CD4-positive, CD25-positive, alpha-beta regulatory T cell (primary cell): ENCODE measurements around the gene DHRS11. TPM values are rescaled to one million over a fixed set of nuclear protein-coding genes. Genes with fewer than 3 reads are reported as not detected.

ENCODE experiments used
- ATAC-seq, 2 donors: fragments of 150-1000 bp; cut with Tn5 transposase; one replicate each; pipeline ENCODE4 v1.10.0; 2021; ENCODE audit warnings: low read depth in 2 of 2, moderate number of reproducible peaks in 2 of 2, moderate library complexity in 1 of 2
- DNase-seq, 3 donors: peaks; one replicate each; pipeline versions ENCODE4 v3.0.0 to v3.0.0-alpha.2; 2012 to 2022; ENCODE audit warnings: mixed read lengths in 1 of 3
- H3K27ac ChIP-seq: one replicate; pipeline ENCODE4 v1.7.0; 2013; ENCODE audit warnings: mild to moderate bottlenecking, low read length; ENCODE audit not compliant: insufficient read depth, poor library complexity, severe bottlenecking
- H3K27me3 ChIP-seq: one replicate; pipeline ENCODE4 v1.7.0; 2013; ENCODE audit warnings: low read length; ENCODE audit not compliant: control insufficient read depth, insufficient read depth
- H3K36me3 ChIP-seq: one replicate; pipeline ENCODE4 v1.7.0; 2013; ENCODE audit warnings: mild to moderate bottlenecking, low read length, moderate library complexity; ENCODE audit not compliant: control insufficient read depth, insufficient read depth
- H3K4me1 ChIP-seq: 2 replicates; pipeline ENCODE4 v1.7.0; 2013; ENCODE audit warnings: mild to moderate bottlenecking, low read length; ENCODE audit not compliant: insufficient read depth, control insufficient read depth, poor library complexity, severe bottlenecking
- H3K4me3 ChIP-seq: one replicate; pipeline ENCODE4 v1.7.0; 2013; ENCODE audit warnings: low read depth, mild to moderate bottlenecking, low read length, moderate library complexity
- H3K9me3 ChIP-seq, 2 experiments: 1 replicate in 1 of 2; 2 replicates in 1 of 2; pipeline ENCODE4 v1.7.0; 2013; ENCODE audit warnings: low read length in 2 of 2, mild to moderate bottlenecking in 1 of 2, moderate library complexity in 1 of 2; ENCODE audit not compliant: control insufficient read depth in 2 of 2
- H3K27ac Mint-ChIP-seq, 3 donors: one replicate each; pipeline ENCODE4 v1.8.0; 2020 to 2022; ENCODE audit warnings: mild to moderate bottlenecking in 3 of 3, mixed read lengths in 3 of 3, moderate library complexity in 2 of 3
- H3K27me3 Mint-ChIP-seq: one replicate; pipeline ENCODE4 v1.8.0; 2022; ENCODE audit warnings: mild to moderate bottlenecking, mixed read lengths
- H3K36me3 Mint-ChIP-seq: one replicate; pipeline ENCODE4 v1.8.0; 2020; ENCODE audit warnings: mixed read lengths
- H3K4me1 Mint-ChIP-seq, 4 donors: one replicate each; pipeline ENCODE4 v1.8.0; 2020 to 2022; ENCODE audit warnings: mixed read lengths in 4 of 4, mild to moderate bottlenecking in 1 of 4
- H3K4me3 Mint-ChIP-seq, 4 donors: one replicate each; pipeline ENCODE4 v1.8.0; 2020 to 2022; ENCODE audit warnings: mild to moderate bottlenecking in 4 of 4, mixed read lengths in 4 of 4, moderate library complexity in 3 of 4
- H3K9me3 Mint-ChIP-seq, 7 donors: one replicate each; pipeline ENCODE4 v1.8.0; 2020 to 2022; ENCODE audit warnings: mixed read lengths in 7 of 7, mild to moderate bottlenecking in 3 of 7, moderate library complexity in 2 of 7
- polyA plus RNA-seq, 4 donors: library from polyadenylated mRNA; unstranded; fragments of 300-500 nt; fragmentation: Illumina TruSeq; gene quantifications; one replicate each; pipeline ENCODE4 v1.2.3, GENCODE V29; 2021
- total RNA-seq: library from RNA; stranded (reverse); gene quantifications from one replicate; pipeline ENCODE4 v1.2.3, GENCODE V29; 2022

Gene DHRS11
- total and polyA plus RNA-seq, 5 donors from 2014 or later, result 3.3 to 5.5 (median 4.7) TPM

DNA sequence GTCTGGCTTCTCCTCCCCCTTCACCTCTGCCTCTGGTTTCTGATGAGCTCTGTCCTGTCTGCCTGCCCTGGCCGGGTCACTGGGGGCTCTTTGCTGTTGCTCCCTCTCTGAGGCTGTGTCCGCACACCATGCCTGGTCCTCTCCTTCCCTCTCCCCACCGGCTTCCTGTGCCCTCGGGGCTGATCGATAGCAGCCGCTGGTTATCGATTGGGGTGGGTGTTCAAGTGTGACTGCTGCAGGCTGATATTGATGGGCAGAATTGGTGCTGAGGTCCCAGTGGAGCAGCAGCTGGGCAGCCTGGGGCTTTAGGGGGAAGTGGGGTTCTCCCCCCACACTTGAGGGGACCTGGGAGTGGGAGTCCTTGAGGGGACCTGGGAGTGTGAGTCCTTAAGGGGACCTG is 26.1 kb downstream of the DHRS11 start:
- no peak overlapping the region for H3K4me3 Mint-ChIP-seq
- H3K4me1 Mint-ChIP-seq, result peaks cover 0 to 5% (median under 1%) of the 10 kb centered on the region in 4 donors
- no peak overlapping the region for H3K27ac Mint-ChIP-seq
- no peaks in the 10 kb centered on the region for H3K36me3 ChIP-seq
- H3K27me3 Mint-ChIP-seq, result no peaks in the 10 kb centered on the region
- H3K36me3 Mint-ChIP-seq, result no peaks in the 10 kb centered on the region
- H3K4me1 ChIP-seq, result no peaks in the 10 kb centered on the region
- H3K9me3 ChIP-seq, result no peaks in the 10 kb centered on the region
- H3K27me3 ChIP-seq, result no peaks in the 10 kb centered on the region
- ATAC-seq, result no peak
- no peak overlapping the region for H3K4me3 ChIP-seq
- DNase-seq, result no peak
- no peaks in the 10 kb centered on the region for H3K9me3 Mint-ChIP-seq
- H3K27ac ChIP-seq, result no peak overlapping the region

- H3K27me3 ChIP-seq, result no peaks in the 10 kb centered on the region
- H3K9me3 Mint-ChIP-seq, result no peaks in the 10 kb centered on the region
- no peaks in the 10 kb centered on the region for H3K4me1 ChIP-seq
- H3K27me3 Mint-ChIP-seq, result no peaks in the 10 kb centered on the region
- peak overlapping the region in 1 of 3 donors; percentile 54 for H3K27ac Mint-ChIP-seq
- peaks cover 0 to 5% (median 2%) of the 10 kb centered on the region in 4 donors for H3K4me1 Mint-ChIP-seq
- no peak overlapping the region for H3K4me3 ChIP-seq
- DNase-seq (no peak), ATAC-seq (no peak)
- H3K4me3 Mint-ChIP-seq, result no peak overlapping the region
- H3K27ac ChIP-seq, result no peak overlapping the region
- no peaks in the 10 kb centered on the region for H3K36me3 Mint-ChIP-seq
- no peaks in the 10 kb centered on the region for H3K9me3 ChIP-seq
- no peaks in the 10 kb centered on the region for H3K36me3 ChIP-seq
Measured at GRCh38 chr17:36623281-36623680, 31.6 kb downstream of the DHRS11 start.

- H3K36me3 ChIP-seq, result no peaks in the 10 kb centered on the region
- Mint-ChIP-seq H3K27me3 (no peaks in the 10 kb centered on the region), H3K9me3 (no peaks in the 10 kb centered on the region), H3K4me3 (no peak overlapping the region), H3K4me1 (peaks cover 0 to 5% (median 1%) of the 10 kb centered on the region in 4 donors), H3K36me3 (no peaks in the 10 kb centered on the region), H3K27ac (no peak overlapping the region)
- H3K4me3 ChIP-seq, result no peak overlapping the region
- H3K27ac ChIP-seq, result no peak overlapping the region
- H3K27me3 ChIP-seq, result no peaks in the 10 kb centered on the region
- H3K4me1 ChIP-seq, result no peaks in the 10 kb centered on the region
- ATAC-seq (no peak), DNase-seq (no peak)
- no peaks in the 10 kb centered on the region for H3K9me3 ChIP-seq
Measured at GRCh38 chr17:36625188-36625587, 33.5 kb downstream of the DHRS11 start.

DNA sequence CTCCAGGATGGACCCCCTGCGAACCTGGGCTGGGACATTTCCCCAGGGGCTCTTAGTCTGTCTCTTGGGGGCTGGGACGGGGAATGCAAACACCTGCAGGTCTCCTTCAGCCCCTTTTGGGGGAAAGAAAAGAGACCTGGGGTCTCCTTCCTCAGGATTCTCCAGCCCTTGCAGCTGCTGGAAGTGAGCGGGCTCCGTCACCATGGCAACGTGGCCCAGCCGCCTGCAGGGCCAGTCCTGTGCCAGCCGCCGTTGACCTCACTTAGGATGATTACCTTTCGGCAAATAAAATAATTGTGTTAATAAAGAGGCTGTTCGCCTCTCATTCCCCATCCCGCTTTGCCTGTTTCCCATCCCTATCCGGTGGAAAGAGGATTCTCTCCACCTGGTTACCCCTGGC is 35.4 kb downstream of the DHRS11 start:
- Histone ChIP-seq H3K9me3 (no peaks in the 10 kb centered on the region), H3K4me3 (no peak overlapping the region)

GRCh38 chr17:36628576-36628975 is 36.9 kb downstream of the DHRS11 start:
- Mint-ChIP-seq H3K4me1 (peaks cover 0 to 5% (median 1%) of the 10 kb centered on the region in 4 donors), H3K27ac (no peak overlapping the region), H3K27me3 (peaks cover 8% of the 10 kb centered on the region), H3K36me3 (no peaks in the 10 kb centered on the region), H3K4me3 (peak overlapping the region in 1 of 4 donors; percentile 74), H3K9me3 (no peaks in the 10 kb centered on the region)
- Histone ChIP-seq H3K4me1 (no peaks in the 10 kb centered on the region), H3K4me3 (no peak overlapping the region), H3K27me3 (no peaks in the 10 kb centered on the region), H3K27ac (no peak overlapping the region), H3K9me3 (no peaks in the 10 kb centered on the region), H3K36me3 (no peaks in the 10 kb centered on the region)
- DNase-seq (no peak), ATAC-seq (no peak)

More for the DNA sequence above, 35.4 kb downstream of the DHRS11 start:
- Histone ChIP-seq H3K36me3 (no peaks in the 10 kb centered on the region), H3K27ac (no peak overlapping the region), H3K27me3 (no peaks in the 10 kb centered on the region), H3K4me1 (no peaks in the 10 kb centered on the region)
- ATAC-seq (no peak), DNase-seq (no peak)
- H3K9me3 Mint-ChIP-seq, result no peaks in the 10 kb centered on the region
- H3K27me3 Mint-ChIP-seq, result no peaks in the 10 kb centered on the region
- H3K4me1 Mint-ChIP-seq, result peaks cover 0 to 5% (median 1%) of the 10 kb centered on the region in 4 donors
- H3K36me3 Mint-ChIP-seq, result no peaks in the 10 kb centered on the region
- H3K27ac Mint-ChIP-seq, result no peak overlapping the region
- H3K4me3 Mint-ChIP-seq, result no peak overlapping the region

- H3K27ac Mint-ChIP-seq, result no peak overlapping the region
- H3K36me3 ChIP-seq, result no peaks in the 10 kb centered on the region
- H3K9me3 ChIP-seq, result no peaks in the 10 kb centered on the region
- peak; percentile 66 to 70 (median 70) for DNase-seq
- H3K27ac ChIP-seq, result no peak overlapping the region
- H3K27me3 ChIP-seq, result no peaks in the 10 kb centered on the region
- H3K36me3 Mint-ChIP-seq, result no peaks in the 10 kb centered on the region
- H3K9me3 Mint-ChIP-seq, result no peaks in the 10 kb centered on the region
- peak; percentile 79 to 87 for ATAC-seq
- H3K4me3 Mint-ChIP-seq, result no peak overlapping the region
- peaks cover 0 to 5% (median 1%) of the 10 kb centered on the region in 4 donors for H3K4me1 Mint-ChIP-seq
- H3K4me3 ChIP-seq, result no peak overlapping the region
- H3K4me1 ChIP-seq, result no peaks in the 10 kb centered on the region
- H3K27me3 Mint-ChIP-seq, result peaks cover 8% of the 10 kb centered on the region
Measured at GRCh38 chr17:36629252-36629847, 37.7 kb downstream of the DHRS11 start.

DNA sequence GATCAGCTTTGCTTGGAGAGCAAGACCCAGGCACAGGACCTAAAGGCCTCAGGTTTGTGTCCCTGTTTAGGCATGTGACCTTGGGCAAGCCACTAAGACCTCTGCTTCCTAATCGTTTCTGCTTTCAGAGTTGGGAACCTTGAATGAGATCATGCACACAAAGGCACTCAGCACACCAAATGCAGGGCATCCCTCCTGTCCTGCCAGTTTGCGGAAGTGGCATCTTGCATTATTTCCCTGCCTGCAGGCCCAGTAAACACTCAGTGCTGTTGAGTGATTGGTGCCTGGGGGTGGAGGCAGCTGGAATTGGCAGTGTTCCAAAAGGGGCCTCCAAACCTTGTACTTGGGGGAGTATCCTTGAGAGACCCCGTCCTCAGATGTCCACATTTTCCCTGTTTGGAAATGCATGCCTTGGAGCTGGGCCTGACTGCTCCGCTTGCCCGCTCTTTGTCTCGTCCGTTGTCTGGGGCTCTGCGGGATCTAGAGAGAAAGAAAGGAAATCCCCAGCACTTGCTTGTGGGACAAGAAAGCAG is 38.4 kb downstream of the DHRS11 start:
- no peak overlapping the region for H3K27ac ChIP-seq
- H3K4me3 ChIP-seq, result no peak overlapping the region
- H3K27me3 ChIP-seq, result no peaks in the 10 kb centered on the region
- H3K4me1 Mint-ChIP-seq, result peaks cover 0 to 5% (median 1%) of the 10 kb centered on the region in 4 donors
- no peak overlapping the region for H3K27ac Mint-ChIP-seq
- ATAC-seq (no peak), DNase-seq (no peak)
- no peaks in the 10 kb centered on the region for H3K9me3 ChIP-seq
- H3K4me3 Mint-ChIP-seq, result no peak overlapping the region
- H3K4me1 ChIP-seq, result no peaks in the 10 kb centered on the region
- H3K27me3 Mint-ChIP-seq, result peaks cover 8% of the 10 kb centered on the region
- H3K36me3 ChIP-seq, result no peaks in the 10 kb centered on the region
- no peaks in the 10 kb centered on the region for H3K36me3 Mint-ChIP-seq
- no peaks in the 10 kb centered on the region for H3K9me3 Mint-ChIP-seq

GRCh38 chr17:36631022-36631421 is 39.3 kb downstream of the DHRS11 start:
- Mint-ChIP-seq H3K4me3 (no peak overlapping the region), H3K9me3 (no peaks in the 10 kb centered on the region)
- ATAC-seq, result no peak

More at GRCh38 chr17:36631022-36631421, 39.3 kb downstream of the DHRS11 start:
- peaks cover 0 to 5% (median 1%) of the 10 kb centered on the region in 4 donors for H3K4me1 Mint-ChIP-seq
- Histone ChIP-seq H3K27me3 (no peaks in the 10 kb centered on the region), H3K4me1 (no peaks in the 10 kb centered on the region), H3K9me3 (no peaks in the 10 kb centered on the region), H3K27ac (no peak overlapping the region), H3K36me3 (no peaks in the 10 kb centered on the region), H3K4me3 (no peak overlapping the region)
- peaks cover 8% of the 10 kb centered on the region for H3K27me3 Mint-ChIP-seq
- DNase-seq, result no peak
- H3K27ac Mint-ChIP-seq, result no peak overlapping the region
- H3K36me3 Mint-ChIP-seq, result no peaks in the 10 kb centered on the region
